Sigmoid colon (tissue), 4 donors: Measurements from ENCODE around the gene KRTAP12-3.

Experiments
- CTCF ChIP-seq, 4 experiments: fragments of 450-650 bp in 3 of 4; fragments of 200-600 bp in 1 of 4; IDR thresholded peaks; one replicate each; pipeline ENCODE4 v1.5.1; 2016 to 2019; ENCODE audit warnings: antibody characterized with exemption in 4 of 4, mild to moderate bottlenecking in 3 of 4, moderate library complexity in 2 of 4
- POLR2AphosphoS5 ChIP-seq, 4 donors: sonication (generic); formaldehyde crosslinking; IDR thresholded peaks; one replicate each; pipeline ENCODE4 v1.6.1; 2017; ENCODE audit warnings: antibody characterized with exemption in 4 of 4

- TF ChIP-seq CTCF (IDR thresholded peaks at IDR 0.05) (no peak), POLR2AphosphoS5 (IDR thresholded peaks at IDR 0.05) (no peak)
Observed at GRCh38 chr21:44702973-44703730, 45.4 kb downstream of the KRTAP12-3 start.
